Uterus (tissue), 2 donors: ENCODE results near the gene PTPRD.

Experiments
- POLR2A ChIP-seq, 2 donors: fragments of 450-650 bp; IDR thresholded peaks; one replicate each; pipeline ENCODE4 v1.6.1; 2016; ENCODE audit warnings: antibody characterized with exemption in 2 of 2, mild to moderate bottlenecking in 1 of 2, moderate library complexity in 1 of 2
- TF ChIP-seq, protein P1 (sequence below), 4 experiments: fragments of 200-600 bp in 2 of 4; fragments of 450-650 bp in 2 of 4; sonication (generic) in 2 of 4; IDR thresholded peaks; one replicate each; pipeline ENCODE4 v1.5.1; 2016 to 2019; ENCODE audit warnings: antibody characterized with exemption in 4 of 4, mild to moderate bottlenecking in 2 of 4, moderate library complexity in 1 of 4

DNA sequence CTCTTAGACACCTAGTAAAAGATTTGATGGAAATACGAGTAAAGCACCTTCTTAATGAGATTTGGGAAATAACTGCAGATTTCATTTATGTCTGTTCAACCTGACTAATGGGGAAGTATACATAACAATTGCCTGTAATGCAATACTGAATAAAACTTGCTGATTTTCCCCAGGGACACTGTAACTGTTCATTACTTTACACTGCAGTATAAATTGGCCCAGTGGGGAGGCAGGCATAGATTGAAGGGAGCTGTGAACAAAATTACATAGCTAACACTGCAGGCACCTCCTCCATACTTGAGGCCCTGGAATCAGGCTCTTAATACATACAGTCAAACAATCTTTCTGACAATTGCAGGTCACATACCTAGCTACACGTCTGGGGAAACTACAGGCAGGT lies 216.2 kb downstream of the PTPRD start:
- TF ChIP-seq POLR2A (IDR thresholded peaks at IDR 0.05), result no peak
- TF ChIP-seq, protein P1, sequence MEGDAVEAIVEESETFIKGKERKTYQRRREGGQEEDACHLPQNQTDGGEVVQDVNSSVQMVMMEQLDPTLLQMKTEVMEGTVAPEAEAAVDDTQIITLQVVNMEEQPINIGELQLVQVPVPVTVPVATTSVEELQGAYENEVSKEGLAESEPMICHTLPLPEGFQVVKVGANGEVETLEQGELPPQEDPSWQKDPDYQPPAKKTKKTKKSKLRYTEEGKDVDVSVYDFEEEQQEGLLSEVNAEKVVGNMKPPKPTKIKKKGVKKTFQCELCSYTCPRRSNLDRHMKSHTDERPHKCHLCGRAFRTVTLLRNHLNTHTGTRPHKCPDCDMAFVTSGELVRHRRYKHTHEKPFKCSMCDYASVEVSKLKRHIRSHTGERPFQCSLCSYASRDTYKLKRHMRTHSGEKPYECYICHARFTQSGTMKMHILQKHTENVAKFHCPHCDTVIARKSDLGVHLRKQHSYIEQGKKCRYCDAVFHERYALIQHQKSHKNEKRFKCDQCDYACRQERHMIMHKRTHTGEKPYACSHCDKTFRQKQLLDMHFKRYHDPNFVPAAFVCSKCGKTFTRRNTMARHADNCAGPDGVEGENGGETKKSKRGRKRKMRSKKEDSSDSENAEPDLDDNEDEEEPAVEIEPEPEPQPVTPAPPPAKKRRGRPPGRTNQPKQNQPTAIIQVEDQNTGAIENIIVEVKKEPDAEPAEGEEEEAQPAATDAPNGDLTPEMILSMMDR (IDR thresholded peaks at IDR 0.05), result no peak
